GM18508 (cell line): ENCODE data around the gene TAS1R1.

Source experiments
- ATAC-seq: cut with Tn5 transposase; IDR thresholded peaks from one replicate; pipeline ENCODE4 v1.9.1; 2021; ENCODE audit warnings: moderate number of reproducible peaks; ENCODE audit not compliant: insufficient read depth, unreplicated experiment

Gene TAS1R1

DNA sequence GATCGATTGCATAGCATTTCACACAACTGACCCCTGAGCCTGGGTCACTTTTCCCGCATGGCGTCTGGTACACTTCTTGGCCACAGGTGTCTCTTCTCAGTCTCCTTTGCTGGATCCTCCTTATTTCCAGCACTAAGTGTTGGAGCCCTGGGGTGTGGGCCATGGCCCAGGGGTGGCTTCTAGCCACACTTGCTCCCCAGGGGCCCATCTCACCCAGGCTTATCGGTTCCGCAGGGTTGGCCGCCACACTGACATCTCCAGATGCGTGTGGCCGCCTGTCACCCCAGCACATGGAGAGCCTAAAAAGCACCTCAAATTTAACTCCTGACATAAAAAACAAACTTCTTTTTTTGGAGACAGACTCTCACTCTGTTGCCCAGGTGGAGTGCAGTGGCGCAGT is 71.9 kb downstream of the TAS1R1 start:
- ATAC-seq, result no peak

DNA sequence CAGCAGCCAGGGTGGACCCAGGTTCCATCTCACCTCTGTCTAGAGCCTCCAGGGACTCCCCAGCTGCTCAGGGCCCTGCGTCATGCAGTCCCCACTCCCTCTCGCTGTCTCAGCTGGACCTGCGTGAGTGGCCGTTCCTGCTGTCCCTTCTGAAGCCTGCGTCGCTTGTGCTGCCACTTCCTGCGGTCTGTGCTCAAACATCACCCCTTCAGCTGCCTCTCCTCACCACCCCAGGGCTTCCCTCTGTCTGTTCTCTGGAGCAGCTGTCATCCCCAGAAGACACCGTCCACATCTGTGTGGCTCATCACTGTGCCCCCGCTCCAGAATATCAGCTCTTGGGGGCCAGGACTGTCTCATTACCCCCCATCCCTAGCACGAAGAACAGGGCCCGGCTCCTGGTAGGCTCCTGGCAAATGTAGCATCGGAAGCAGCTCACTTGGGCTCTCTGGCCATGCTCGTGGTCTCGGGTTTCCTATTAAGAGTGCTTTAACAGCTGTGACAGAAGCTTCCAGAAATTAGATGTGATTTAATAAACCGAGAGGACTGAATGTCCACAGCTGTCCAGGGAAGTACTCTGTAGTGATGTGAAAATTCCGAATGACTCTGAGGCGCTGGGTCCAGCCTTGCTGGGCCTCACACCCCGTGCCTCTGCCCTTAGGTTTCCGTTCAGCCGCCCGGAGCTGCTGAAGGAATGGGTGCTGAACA is 72.9 kb downstream of the TAS1R1 start:
- no peak for ATAC-seq

DNA sequence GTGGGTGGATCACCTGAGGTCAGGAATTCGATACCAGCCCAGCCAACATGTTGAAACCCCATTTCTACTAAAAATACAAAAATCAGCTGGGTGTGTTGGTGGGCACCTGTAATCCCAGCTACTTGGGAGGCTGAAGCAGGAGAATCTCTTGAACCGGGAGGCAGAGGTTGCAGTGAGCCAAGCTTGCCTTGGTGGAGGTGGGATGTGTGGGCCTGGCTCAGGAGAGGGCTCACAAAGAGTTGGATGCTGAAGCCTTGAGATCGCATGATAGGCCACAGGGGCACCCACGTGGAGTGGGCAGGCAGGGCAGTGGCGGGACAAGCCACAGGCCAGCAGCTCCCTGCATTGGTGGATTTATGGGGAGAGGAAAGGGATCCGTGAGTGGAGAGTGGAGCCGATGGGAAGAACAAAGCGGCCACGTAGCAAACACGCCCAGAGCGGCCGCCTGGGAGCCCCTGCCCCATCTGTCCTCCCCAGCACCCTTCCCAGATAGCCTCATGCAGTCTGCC is 73.9 kb downstream of the TAS1R1 start:
- no peak for ATAC-seq
